Inflammatory macrophage treated with lipopolysaccharide for 1 hour (primary cell): Measurements from ENCODE around the gene SPANXN3.
"Not testable (repeated sequence)": the region's sequence is repeated elsewhere in the genome, so short reads cannot be mapped to it uniquely, and the experiment has no call there.

Experiments used
- DNase-seq, 2 donors: peaks; one replicate each; pipeline ENCODE4 v3.0.0-alpha.2; 2020 to 2022

The SPANXN3 gene

DNA sequence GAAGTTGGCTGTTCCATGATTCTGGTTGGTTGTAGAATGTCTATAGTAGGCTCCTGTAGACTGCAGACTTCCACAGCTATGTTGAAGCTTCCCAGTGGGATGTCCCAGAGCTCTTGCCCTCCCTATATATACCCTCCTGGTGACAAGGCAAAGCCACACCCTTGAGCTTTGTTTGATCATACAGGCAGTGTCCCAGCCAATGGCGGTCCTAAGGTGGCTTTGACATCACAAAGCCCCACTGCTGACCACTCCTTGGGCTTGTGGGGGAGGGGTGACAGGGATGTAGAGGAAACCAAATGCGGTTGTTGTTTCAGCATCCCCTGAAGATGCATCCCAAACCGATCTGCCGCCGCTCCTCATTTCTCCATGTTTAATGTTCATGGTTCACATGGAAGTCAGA lies at the start of gene SPANXN3:
Gene SPANXN3 (minus strand): TSS at position 101 of the 400 bp plus-strand sequence. CDS start 84 bp downstream, at position 17.
- not testable (repeated sequence) for DNase-seq

- DNase-seq = no peak
Measured at GRCh38 chrX:143536176-143536575, 18.9 kb upstream of the SPANXN3 start.

- not testable (repeated sequence) for DNase-seq
Measured at GRCh38 chrX:143502196-143502595, 15.1 kb downstream of the SPANXN3 start.

GRCh38 chrX:143500751-143501150 lies 16.5 kb downstream of the SPANXN3 start:
- DNase-seq = no peak

DNA sequence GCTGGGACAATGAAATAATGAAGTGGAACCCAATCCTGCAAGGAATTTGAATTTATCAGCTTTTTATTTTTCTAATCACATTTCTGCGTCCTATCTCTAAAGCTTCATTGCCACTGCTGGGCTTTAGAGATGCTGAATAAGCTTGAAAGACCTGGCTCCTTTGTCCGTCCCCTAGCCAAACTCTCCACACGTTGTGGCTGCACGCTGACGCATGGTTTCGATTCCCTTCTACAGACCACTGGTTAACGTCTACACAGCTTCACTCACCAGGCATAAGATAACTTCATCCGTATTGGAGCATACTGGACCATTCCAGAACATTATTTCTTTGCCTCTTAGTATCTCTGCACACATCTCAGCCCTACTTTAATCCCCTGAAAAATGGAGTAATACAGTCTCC lies 31.2 kb downstream of the SPANXN3 start:
- DNase-seq = no peak

- no peak for DNase-seq
Measured at GRCh38 chrX:143476751-143477150, 40.5 kb downstream of the SPANXN3 start.

- DNase-seq = no peak
Measured at GRCh38 chrX:143472347-143472938, 44.8 kb downstream of the SPANXN3 start.

- DNase-seq = no peak
Measured at GRCh38 chrX:143466130-143466529, 51.1 kb downstream of the SPANXN3 start.

DNA sequence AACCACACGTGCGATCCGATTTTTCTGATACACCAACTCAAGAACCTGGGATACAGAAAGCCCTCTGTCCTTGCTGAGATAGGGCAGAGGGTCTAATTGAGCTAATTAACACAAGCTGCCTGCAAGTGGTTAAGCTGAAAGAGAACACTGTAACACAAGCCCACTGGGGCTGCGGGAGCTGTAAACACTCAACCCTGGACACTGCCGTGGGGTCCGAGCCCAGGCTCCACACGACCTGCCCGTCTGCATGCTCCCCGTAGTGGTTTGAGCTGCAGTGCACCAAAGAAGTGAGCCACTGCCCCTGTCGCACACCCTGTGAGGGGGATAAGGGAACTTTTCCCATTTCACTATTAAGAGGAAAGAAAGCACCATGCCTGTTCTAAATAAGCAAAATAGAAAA lies 54.6 kb downstream of the SPANXN3 start:
- no peak for DNase-seq

DNA sequence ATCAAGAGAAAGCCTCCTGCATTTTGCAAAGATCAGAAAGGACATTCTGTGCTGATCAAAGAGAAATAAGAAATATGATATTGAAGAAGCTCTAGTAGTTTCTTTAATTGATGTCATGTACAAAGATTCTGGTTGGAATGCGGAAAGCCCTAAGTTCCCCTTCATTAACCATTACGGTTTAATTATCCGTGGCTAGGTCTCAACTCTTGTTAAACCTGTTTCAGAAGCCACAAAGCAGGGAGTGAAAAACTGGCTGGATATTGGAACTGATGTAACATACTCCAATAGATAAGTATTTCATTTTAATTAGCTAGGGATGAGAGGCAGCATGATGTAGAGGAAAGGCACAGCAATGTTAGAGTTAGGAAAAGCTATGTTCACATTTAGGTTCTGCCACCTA lies 55.7 kb downstream of the SPANXN3 start:
- DNase-seq = no peak
